ENCODE measurements around the gene LZTR1.
"Not testable (repeated sequence)": the region's sequence is repeated elsewhere in the genome, so short reads cannot be mapped to it uniquely, and the experiment has no call there.

The LZTR1 gene

GRCh38 chr22:21032868-21033688 lies 51.0 kb downstream of the LZTR1 start:
- no peak for DNase-seq (ENCODE audit: low read depth, low spot score)

GRCh38 chr22:21033895-21034294 lies 51.8 kb downstream of the LZTR1 start:
- DNase-seq (ENCODE audit: low read depth, low spot score), result no peak

GRCh38 chr22:21034989-21035388 lies 52.9 kb downstream of the LZTR1 start:
- DNase-seq (ENCODE audit: low read depth, low spot score), result no peak

GRCh38 chr22:21038405-21038804 lies 56.3 kb downstream of the LZTR1 start:
- DNase-seq (ENCODE audit: low read depth, low spot score), result peak; percentile 26

GRCh38 chr22:21039158-21039557 lies 57.1 kb downstream of the LZTR1 start:
- DNase-seq (ENCODE audit: low read depth, low spot score), result not testable (repeated sequence)

GRCh38 chr22:21041937-21042336 lies 59.8 kb downstream of the LZTR1 start:
- no peak for DNase-seq (ENCODE audit: low read depth, low spot score)

- DNase-seq (ENCODE audit: low read depth, low spot score), result no peak
Observed at GRCh38 chr22:21042978-21043859, 61.1 kb downstream of the LZTR1 start.

GRCh38 chr22:21043860-21044535 lies 61.9 kb downstream of the LZTR1 start:
- no peak for DNase-seq (ENCODE audit: low read depth, low spot score)

DNA sequence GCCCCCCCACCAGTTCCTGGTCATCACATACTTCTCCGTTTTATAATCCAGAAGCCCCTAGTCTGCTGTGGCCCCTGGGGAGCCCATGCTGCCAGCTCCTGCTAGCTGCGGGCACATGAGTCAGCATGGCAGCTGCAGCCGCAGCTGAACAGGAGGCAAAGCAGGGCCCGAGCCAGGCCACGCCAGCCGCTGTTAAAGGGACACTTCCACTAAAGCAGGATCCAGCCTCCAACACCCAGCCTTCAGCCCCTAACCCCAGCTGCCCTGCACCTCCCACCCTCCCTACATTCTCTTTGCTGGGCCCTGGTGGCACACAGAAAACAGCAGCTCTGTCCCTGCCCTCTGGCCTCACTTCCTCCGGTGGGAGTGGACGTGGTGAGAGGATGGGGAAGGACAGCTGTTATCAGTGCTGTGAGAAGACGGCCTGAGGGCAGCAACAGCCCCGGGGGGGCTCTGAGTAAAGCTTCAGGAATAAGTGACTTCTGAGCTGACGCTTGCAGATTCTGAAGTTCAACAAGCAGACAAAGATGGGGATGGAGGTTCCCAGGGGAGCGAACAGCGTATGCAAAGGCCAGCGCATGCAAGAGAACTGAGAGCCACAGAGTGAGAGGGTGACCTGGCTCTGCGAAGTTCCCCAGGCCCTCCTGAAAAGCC lies 63.0 kb downstream of the LZTR1 start:
- peak; percentile 69 for DNase-seq (ENCODE audit: low read depth, low spot score)

DNA sequence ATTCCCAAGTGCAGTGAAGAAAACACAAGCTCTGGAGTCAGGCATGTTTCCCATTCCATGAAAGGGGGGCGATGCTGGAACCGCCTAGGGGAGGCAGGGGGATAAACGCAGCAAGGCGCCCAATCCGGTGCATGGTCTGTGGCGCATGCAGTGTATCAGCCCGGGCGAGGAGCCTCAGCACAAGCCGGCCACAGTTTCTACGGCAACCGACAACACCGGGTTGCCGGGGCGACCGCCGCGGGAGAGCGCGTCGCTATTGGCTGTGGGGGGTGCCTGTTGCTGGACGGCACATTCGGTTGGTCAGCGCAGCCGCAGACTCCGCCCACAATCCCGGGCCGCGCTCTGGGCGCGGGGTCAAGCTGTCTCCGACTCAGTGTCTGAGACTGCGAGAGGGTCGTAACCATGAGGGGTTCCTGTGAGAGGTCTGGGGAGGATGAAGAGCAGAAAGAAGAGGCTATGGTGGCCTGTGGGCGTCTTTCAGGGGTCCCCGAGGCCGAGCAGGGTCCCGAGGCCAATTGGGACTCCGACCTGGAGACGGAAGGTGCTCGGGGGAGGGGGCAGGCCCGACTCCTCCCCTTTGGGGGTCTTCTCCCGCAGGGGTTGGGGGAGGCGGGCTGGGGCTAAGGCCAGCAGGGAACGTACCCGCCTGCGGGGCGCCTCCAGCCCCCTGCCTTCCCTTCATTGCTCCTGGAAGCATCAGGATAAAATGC lies 63.6 kb downstream of the LZTR1 start, which contains the start of gene LRRC74B:
Gene LRRC74B (plus strand): TSS at position 362 of the 710 bp plus-strand sequence. CDS start 41 bp downstream, at position 403.
- peak; percentile 98 for DNase-seq (ENCODE audit: low read depth, low spot score)

- no peak for DNase-seq (ENCODE audit: low read depth, low spot score)
Observed at GRCh38 chr22:21047035-21047661, 65.1 kb downstream of the LZTR1 start.

GRCh38 chr22:21047730-21048129 lies 65.6 kb downstream of the LZTR1 start:
- no peak for DNase-seq (ENCODE audit: low read depth, low spot score)

- not testable (repeated sequence) for DNase-seq (ENCODE audit: low read depth, low spot score)
Observed at GRCh38 chr22:21048448-21048847, 66.4 kb downstream of the LZTR1 start.
